KOPT-K1 (cell line): ENCODE data around the gene ACACB.

Source experiments
- H3K27ac ChIP-seq: fragments of 200-600 bp; sonication (generic); 2 replicates; pipeline ENCODE4 v1.5.1; 2016; ENCODE audit warnings: antibody characterized with exemption, mild to moderate bottlenecking, low read depth, low read length; ENCODE audit not compliant: poor library complexity, severe bottlenecking
- H3K36me3 ChIP-seq: fragments of 200-600 bp; sonication (generic); 2 replicates; pipeline ENCODE4 v1.5.1; 2017; ENCODE audit warnings: antibody characterized with exemption, mild to moderate bottlenecking, low read length, moderate library complexity; ENCODE audit not compliant: insufficient read depth
- H3K9me3 ChIP-seq: fragments of 200-600 bp; sonication (generic); 2 replicates; pipeline ENCODE4 v1.5.1; 2017; ENCODE audit warnings: antibody characterized with exemption, low read length, mild to moderate bottlenecking; ENCODE audit not compliant: insufficient read depth, poor library complexity, severe bottlenecking

Gene ACACB

GRCh38 chr12:109266106-109266879, 149.9 kb downstream of the ACACB start:
- H3K27ac ChIP-seq = no peak overlapping the region
- H3K9me3 ChIP-seq = no peaks in the 10 kb centered on the region
- no peaks in the 10 kb centered on the region for H3K36me3 ChIP-seq

GRCh38 chr12:109267361-109267760, 151.0 kb downstream of the ACACB start:
- no peak overlapping the region for H3K27ac ChIP-seq
- no peaks in the 10 kb centered on the region for H3K36me3 ChIP-seq
- H3K9me3 ChIP-seq = no peaks in the 10 kb centered on the region

GRCh38 chr12:109268896-109269295, 152.5 kb downstream of the ACACB start:
- H3K9me3 ChIP-seq = no peaks in the 10 kb centered on the region
- no peak overlapping the region for H3K27ac ChIP-seq
- H3K36me3 ChIP-seq = no peaks in the 10 kb centered on the region

GRCh38 chr12:109269428-109269827, 153.0 kb downstream of the ACACB start:
- Histone ChIP-seq H3K9me3 (no peaks in the 10 kb centered on the region), H3K36me3 (no peaks in the 10 kb centered on the region), H3K27ac (no peak overlapping the region)

DNA sequence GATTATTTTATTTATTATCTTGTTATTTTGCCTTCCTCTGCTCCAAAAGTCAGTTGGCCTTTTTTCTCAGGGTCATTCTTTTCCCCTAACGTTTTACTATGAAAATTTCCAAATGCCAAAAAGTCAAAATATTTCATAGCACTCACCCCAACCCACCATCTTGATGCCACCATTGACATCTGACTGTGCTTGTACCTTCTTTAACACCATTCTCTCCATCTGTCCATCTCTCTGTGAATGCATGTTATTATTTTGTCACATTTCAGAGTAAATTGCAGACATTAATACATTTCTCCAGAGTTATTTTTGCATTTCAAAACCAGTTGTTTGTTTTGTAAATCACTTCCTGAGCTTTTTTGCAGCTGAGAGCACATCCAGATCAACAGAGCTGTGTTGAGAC, 154.1 kb downstream of the ACACB start:
- no peaks in the 10 kb centered on the region for H3K9me3 ChIP-seq
- H3K36me3 ChIP-seq = no peaks in the 10 kb centered on the region
- H3K27ac ChIP-seq = no peak overlapping the region

DNA sequence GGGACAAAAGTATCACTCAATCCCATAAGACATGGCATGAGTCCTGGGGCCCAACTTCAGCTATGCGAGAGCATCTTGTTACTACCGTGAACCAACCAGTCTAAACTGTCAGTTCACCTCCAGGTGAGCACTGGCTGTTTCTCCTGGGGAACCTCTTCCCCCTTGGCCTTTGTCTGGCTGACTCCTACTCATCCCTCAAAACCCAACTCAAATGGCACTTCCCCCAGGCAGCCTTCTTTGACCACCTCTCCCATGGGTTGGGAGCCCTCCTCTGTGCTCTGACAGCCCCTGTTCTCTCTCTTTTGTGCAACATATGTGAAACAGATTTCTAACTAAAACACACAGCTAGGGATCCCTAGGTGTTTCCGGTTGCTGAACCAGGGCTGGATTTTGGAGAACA, 155.0 kb downstream of the ACACB start:
- no peak overlapping the region for H3K27ac ChIP-seq
- no peaks in the 10 kb centered on the region for H3K36me3 ChIP-seq
- H3K9me3 ChIP-seq = no peaks in the 10 kb centered on the region

DNA sequence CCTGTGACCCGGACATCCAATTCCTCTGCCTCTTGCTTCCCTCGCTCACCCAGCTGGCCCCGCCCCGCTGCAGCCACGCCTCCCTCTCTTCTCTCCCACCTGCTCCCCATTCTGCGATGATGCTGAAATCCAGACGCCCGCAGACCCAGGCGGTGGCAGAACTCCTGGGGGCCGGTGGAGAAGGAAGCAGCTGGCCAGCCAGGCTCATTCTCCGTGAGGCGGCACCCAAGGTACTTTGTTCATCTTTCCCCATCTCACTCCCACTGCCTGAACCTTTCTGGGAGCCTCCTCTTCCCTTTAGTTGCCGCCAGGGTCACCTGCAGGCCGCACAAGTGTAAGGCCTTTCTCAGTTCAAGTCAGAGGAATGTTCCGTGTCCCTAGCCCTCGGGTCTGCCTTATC, 157.0 kb downstream of the ACACB start:
- Histone ChIP-seq H3K36me3 (no peaks in the 10 kb centered on the region), H3K27ac (no peak overlapping the region)

GRCh38 chr12:109274381-109274780, 158.0 kb downstream of the ACACB start:
- Histone ChIP-seq H3K36me3 (no peaks in the 10 kb centered on the region), H3K9me3 (no peaks in the 10 kb centered on the region), H3K27ac (no peak overlapping the region)

More for the DNA sequence above, 157.0 kb downstream of the ACACB start:
- H3K9me3 ChIP-seq = no peaks in the 10 kb centered on the region

DNA sequence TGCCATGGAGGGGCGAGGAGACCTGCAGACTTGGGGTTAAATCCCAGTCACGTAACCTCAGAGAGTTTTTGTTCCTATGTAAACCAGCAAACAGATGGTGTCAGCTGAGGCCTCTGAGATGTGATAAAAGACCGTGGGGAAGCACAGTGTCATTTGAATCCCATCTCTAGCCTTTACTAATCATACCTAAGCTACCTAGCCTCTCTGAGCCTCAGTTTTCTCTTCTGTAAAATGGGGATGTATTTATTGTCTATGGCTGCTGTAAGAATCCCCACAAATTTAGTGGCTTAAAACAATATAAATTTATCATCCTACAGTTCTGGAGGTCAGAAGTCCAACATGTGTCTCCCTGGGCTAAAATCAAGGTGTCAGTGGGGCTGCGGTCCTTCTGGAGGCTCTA, 158.8 kb downstream of the ACACB start:
- H3K27ac ChIP-seq = no peak overlapping the region
- no peaks in the 10 kb centered on the region for H3K36me3 ChIP-seq
- no peaks in the 10 kb centered on the region for H3K9me3 ChIP-seq

DNA sequence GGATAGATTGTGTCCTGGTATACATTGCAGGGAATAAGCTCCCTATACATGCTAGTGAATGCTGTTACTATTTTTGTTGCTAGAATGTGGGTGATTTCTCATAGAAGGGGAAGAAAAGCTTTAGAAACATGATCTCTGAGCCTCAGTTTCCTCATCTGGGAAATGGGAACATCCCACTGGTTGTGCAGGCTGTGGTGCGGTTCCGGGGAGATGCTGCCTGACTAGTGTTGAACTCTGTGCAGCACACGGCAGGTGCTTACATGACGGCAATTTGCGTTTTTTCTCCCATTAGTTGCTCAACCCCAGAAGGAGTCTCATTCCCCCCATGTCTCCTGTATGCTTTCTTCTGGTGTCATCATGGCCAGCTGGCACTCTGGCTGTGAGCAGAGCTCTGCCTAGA, 159.8 kb downstream of the ACACB start:
- no peaks in the 10 kb centered on the region for H3K9me3 ChIP-seq
- no peaks in the 10 kb centered on the region for H3K36me3 ChIP-seq
- H3K27ac ChIP-seq = no peak overlapping the region

- Histone ChIP-seq H3K9me3 (no peaks in the 10 kb centered on the region), H3K36me3 (no peaks in the 10 kb centered on the region), H3K27ac (no peak overlapping the region)
Observed at GRCh38 chr12:109277255-109277898, 161.0 kb downstream of the ACACB start.

- no peaks in the 10 kb centered on the region for H3K36me3 ChIP-seq
- H3K9me3 ChIP-seq = no peaks in the 10 kb centered on the region
- no peak overlapping the region for H3K27ac ChIP-seq
Observed at GRCh38 chr12:109277899-109278762, 161.7 kb downstream of the ACACB start.

DNA sequence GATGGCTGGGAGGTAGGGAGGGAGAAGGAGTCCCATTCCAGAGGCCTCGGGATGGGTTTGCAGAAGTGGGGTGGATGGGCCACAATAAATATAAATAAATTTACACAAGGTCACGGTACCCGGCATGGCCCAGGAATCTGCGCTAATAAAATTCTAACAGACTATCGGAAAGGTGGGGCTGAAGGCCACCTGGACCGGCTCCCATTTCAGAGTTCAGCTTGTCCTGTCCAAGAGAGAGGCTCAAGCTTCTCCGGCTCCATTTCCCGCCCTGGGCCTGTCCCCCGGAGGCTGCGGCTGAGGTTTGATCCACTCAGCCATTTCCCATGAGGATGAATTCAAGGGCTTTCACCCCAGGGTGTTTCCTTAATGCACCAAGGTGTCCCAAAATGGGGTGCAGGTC, 162.5 kb downstream of the ACACB start:
- Histone ChIP-seq H3K36me3 (no peaks in the 10 kb centered on the region), H3K27ac (no peak overlapping the region), H3K9me3 (no peaks in the 10 kb centered on the region)

DNA sequence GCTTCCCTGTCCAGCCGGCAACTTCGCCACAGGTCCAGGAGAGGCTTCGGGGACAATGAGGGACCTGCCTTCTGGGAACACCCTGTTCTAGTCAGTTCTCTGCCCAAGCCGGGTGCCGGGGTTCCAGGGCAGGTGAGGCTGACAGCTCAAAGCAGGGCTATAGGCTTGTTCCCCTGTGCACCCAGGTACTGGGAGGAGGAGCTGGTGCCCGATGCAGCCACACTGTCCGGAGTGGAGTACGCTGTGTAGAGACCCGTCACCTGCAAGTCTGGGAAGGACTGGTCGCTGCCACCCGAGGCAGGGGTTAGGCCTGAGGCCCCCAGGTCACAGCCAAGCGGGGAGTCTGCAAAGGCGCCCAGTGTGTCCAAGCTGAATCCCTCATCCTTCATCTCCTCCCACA, 163.1 kb downstream of the ACACB start:
- Histone ChIP-seq H3K27ac (no peak overlapping the region), H3K9me3 (no peaks in the 10 kb centered on the region), H3K36me3 (no peaks in the 10 kb centered on the region)

GRCh38 chr12:109281452-109281851, 165.1 kb downstream of the ACACB start:
- Histone ChIP-seq H3K36me3 (no peaks in the 10 kb centered on the region), H3K27ac (no peak overlapping the region), H3K9me3 (no peaks in the 10 kb centered on the region)
